KMS-11 (cell line): Measurements from ENCODE around the gene COQ8A.

Experiments used
- H2AFZ ChIP-seq: fragments of 200-600 bp; sonication (generic); 2 replicates; pipeline ENCODE4 v1.6.1; 2016; ENCODE audit warnings: antibody characterized with exemption, mixed run types, low read depth
- H3K27ac ChIP-seq: fragments of 200-600 bp; sonication (generic); 2 replicates; pipeline ENCODE4 v1.6.1; 2016; ENCODE audit warnings: mild to moderate bottlenecking, mixed run types
- H3K27me3 ChIP-seq: fragments of 200-600 bp; sonication (generic); 2 replicates; pipeline ENCODE4 v1.6.1; 2017; ENCODE audit warnings: mild to moderate bottlenecking, low read depth, mixed run types, moderate library complexity; ENCODE audit not compliant: insufficient read depth
- H3K36me3 ChIP-seq: fragments of 200-600 bp; sonication (generic); 2 replicates; pipeline ENCODE4 v1.6.1; 2017; ENCODE audit warnings: mild to moderate bottlenecking, mixed run types; ENCODE audit not compliant: insufficient read depth
- H3K4me1 ChIP-seq: fragments of 200-600 bp; sonication (generic); 2 replicates; pipeline ENCODE4 v1.6.1; 2016; ENCODE audit warnings: mild to moderate bottlenecking, low read depth, mixed run types; ENCODE audit not compliant: poor library complexity, severe bottlenecking
- H3K4me2 ChIP-seq: fragments of 200-600 bp; sonication (generic); 2 replicates; pipeline ENCODE4 v1.7.0; 2016; ENCODE audit warnings: mild to moderate bottlenecking, mixed run types
- H3K4me3 ChIP-seq: fragments of 200-600 bp; sonication (generic); IDR thresholded peaks from 2 replicates; pipeline ENCODE4 v1.6.1; 2017; ENCODE audit warnings: low read depth, low read length, mixed read lengths; ENCODE audit not compliant: insufficient read depth
- H3K79me2 ChIP-seq: fragments of 200-600 bp; sonication (generic); 2 replicates; pipeline ENCODE4 v1.6.1; 2016; ENCODE audit warnings: low read depth, mixed run types; ENCODE audit not compliant: insufficient read depth
- H3K9ac ChIP-seq: fragments of 200-600 bp; sonication (generic); 2 replicates; pipeline ENCODE4 v1.6.1; 2016; ENCODE audit warnings: mild to moderate bottlenecking, mixed run types
- H4K20me1 ChIP-seq: fragments of 200-600 bp; sonication (generic); 2 replicates; pipeline ENCODE4 v1.6.1; 2016; ENCODE audit warnings: mild to moderate bottlenecking, mixed run types; ENCODE audit not compliant: insufficient read depth
- TF ChIP-seq, protein P1 (sequence below): fragments of 200-600 bp; sonication (generic); conservative IDR thresholded peaks from 2 replicates; pipeline ENCODE4 v1.6.1; 2017; ENCODE audit warnings: low read depth, mild to moderate bottlenecking, antibody characterized with exemption, low read length, moderate library complexity, mixed read lengths

The COQ8A gene

DNA sequence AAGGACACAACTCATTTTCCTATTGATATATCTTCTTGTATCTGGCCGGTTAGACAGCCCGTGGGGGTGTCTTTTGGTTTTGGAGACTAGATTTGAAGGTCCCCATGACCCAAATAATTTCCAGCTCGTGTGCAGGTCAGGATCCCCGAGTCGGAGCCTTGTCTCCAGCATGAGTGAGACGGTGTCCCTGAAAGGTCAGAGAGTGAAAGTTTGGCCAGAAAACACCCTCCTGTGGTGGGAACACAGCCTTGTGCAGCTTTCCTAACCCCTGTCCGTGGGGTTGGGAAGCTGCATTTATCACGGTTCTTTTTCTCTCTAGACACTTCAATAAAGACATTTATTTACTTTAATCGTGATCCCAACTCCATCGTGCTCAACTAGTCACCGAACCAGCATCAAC, 17.6 kb downstream of the COQ8A start:
- Histone ChIP-seq H3K4me2 (no peak overlapping the region), H3K79me2 (peaks cover 19% of the 10 kb centered on the region; the same call in 1 of the 2 replicates), H4K20me1 (no peaks in the 10 kb centered on the region), H3K4me1 (no peaks in the 10 kb centered on the region), H3K27me3 (no peaks in the 10 kb centered on the region), H3K27ac (no peak overlapping the region), H3K36me3 (no peaks in the 10 kb centered on the region), H2AFZ (no peak overlapping the region), H3K4me3 (no peak overlapping the region), H3K9ac (no peak overlapping the region)
- TF ChIP-seq, protein P1, sequence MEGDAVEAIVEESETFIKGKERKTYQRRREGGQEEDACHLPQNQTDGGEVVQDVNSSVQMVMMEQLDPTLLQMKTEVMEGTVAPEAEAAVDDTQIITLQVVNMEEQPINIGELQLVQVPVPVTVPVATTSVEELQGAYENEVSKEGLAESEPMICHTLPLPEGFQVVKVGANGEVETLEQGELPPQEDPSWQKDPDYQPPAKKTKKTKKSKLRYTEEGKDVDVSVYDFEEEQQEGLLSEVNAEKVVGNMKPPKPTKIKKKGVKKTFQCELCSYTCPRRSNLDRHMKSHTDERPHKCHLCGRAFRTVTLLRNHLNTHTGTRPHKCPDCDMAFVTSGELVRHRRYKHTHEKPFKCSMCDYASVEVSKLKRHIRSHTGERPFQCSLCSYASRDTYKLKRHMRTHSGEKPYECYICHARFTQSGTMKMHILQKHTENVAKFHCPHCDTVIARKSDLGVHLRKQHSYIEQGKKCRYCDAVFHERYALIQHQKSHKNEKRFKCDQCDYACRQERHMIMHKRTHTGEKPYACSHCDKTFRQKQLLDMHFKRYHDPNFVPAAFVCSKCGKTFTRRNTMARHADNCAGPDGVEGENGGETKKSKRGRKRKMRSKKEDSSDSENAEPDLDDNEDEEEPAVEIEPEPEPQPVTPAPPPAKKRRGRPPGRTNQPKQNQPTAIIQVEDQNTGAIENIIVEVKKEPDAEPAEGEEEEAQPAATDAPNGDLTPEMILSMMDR: no peak

DNA sequence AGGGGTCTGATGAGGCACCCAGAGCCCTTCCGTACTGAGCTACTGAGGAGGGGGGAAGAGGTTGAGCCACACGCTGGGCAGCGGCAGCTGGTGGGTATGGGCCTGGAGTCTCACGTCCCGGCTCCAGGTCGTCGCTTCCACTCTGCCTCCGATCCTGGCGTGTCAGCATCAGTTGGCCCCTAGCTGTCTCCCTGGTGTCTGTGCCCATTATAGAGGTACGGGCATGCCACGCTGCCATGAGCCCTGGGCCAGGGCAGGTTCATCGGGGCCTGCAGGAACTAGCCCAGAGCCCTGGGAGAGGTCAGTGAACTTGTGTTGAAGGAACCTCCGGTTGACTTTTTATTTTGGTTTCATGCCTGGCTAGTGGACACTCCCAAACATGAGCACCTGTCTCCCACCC, 18.2 kb downstream of the COQ8A start:
- Histone ChIP-seq H3K4me2 (no peak overlapping the region), H3K4me1 (no peaks in the 10 kb centered on the region), H3K27ac (no peak overlapping the region), H3K79me2 (peaks cover 19% of the 10 kb centered on the region; the same call in 1 of the 2 replicates), H3K27me3 (no peaks in the 10 kb centered on the region), H2AFZ (no peak overlapping the region), H4K20me1 (no peaks in the 10 kb centered on the region), H3K4me3 (no peak overlapping the region), H3K9ac (no peak overlapping the region), H3K36me3 (no peaks in the 10 kb centered on the region)
- TF ChIP-seq, protein P1: no peak

DNA sequence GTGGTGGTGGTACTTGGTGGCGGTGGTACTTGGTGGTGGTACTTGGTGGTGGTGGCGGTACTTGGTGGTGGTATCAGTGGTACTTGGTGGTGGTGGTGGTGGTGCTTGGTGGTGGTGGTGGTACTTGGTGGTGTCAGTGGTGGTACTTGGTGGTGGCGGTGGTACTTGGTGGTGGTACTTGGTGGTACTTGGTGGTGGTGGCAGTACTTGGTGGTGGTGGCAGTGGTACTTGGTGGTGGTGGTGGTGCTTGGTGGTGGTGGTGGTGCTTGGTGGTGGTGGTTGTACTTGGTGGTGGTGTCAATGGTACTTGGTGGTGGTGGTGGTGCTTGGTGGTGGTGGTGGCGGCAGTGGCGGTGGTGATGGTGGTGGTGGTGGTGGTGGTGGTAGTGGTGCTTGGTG, 20.2 kb downstream of the COQ8A start:
- no peak overlapping the region for H2AFZ ChIP-seq
- no peaks in the 10 kb centered on the region for H3K4me1 ChIP-seq
- no peaks in the 10 kb centered on the region for H4K20me1 ChIP-seq
- no peak overlapping the region for H3K4me2 ChIP-seq
- H3K27me3 ChIP-seq: no peaks in the 10 kb centered on the region
- peaks cover 7% of the 10 kb centered on the region; the same call in 1 of the 2 replicates for H3K79me2 ChIP-seq
- no peaks in the 10 kb centered on the region; the same call in 1 of the 2 replicates for H3K36me3 ChIP-seq
- H3K27ac ChIP-seq: no peak overlapping the region
- TF ChIP-seq, protein P1: no peak
- no peak overlapping the region for H3K9ac ChIP-seq
- H3K4me3 ChIP-seq: no peak overlapping the region

DNA sequence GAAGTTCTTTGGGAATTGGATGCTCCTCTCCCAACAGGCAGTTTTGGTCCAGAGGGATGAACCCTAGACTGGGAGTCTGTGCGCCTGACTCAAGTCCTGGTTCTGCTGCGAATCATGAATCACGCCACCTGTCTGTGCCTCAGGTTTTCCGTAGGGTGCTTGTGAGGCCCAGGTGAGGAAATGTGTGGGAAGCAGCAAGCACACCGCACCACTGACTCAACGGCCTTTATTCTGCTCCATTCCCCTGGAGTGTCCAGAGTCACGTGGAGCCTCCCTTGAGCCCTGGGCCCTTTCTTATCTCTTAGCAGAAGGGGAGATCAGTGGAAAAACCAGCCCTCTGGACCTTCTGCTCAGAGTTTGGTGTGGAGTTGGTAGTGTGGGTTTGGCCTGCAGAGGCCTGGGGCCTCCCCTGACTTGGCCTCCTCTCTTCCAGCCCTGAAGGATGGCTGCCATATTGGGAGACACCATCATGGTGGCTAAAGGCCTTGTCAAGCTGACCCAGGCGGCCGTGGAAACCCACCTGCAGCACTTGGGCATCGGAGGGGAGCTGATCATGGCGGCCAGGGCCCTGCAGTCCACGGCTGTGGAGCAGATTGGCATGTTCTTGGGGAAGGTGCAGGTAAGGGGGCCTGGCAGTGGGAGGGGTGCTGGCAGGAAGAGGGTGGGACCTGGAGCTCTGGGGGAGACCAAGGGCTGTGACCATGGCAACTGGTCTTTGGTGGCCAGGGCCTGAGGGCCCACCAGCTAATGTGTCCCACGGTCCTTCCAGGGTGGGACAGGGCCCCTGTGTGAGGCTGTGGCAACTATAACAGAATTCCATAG, 21.1 kb downstream of the COQ8A start:
- no peaks in the 10 kb centered on the region; the same call in 1 of the 2 replicates for H3K36me3 ChIP-seq
- no peaks in the 10 kb centered on the region for H3K27me3 ChIP-seq
- no peaks in the 10 kb centered on the region for H4K20me1 ChIP-seq
- no peaks in the 10 kb centered on the region for H3K4me1 ChIP-seq
- TF ChIP-seq, protein P1: no peak
- H3K4me3 ChIP-seq: no peak overlapping the region
- H3K9ac ChIP-seq: no peak overlapping the region
- peaks cover 7% of the 10 kb centered on the region; the same call in 1 of the 2 replicates for H3K79me2 ChIP-seq
- no peak overlapping the region for H2AFZ ChIP-seq
- H3K4me2 ChIP-seq: no peak overlapping the region
- no peak overlapping the region for H3K27ac ChIP-seq
